ENCODE results near the gene PDX1. TPM values are rescaled to one million over a fixed set of nuclear protein-coding genes. Genes with fewer than 3 reads are reported as not detected.

Gene PDX1
- total RNA-seq, 2 donors from 2014 or later, result not detected

GRCh38 chr13:27970382-27971235 is 50.8 kb downstream of the PDX1 start:
- peaks cover 19 to 50% of the 10 kb centered on the region in 2 donors for H3K27me3 ChIP-seq
- TF ChIP-seq, protein P1, sequence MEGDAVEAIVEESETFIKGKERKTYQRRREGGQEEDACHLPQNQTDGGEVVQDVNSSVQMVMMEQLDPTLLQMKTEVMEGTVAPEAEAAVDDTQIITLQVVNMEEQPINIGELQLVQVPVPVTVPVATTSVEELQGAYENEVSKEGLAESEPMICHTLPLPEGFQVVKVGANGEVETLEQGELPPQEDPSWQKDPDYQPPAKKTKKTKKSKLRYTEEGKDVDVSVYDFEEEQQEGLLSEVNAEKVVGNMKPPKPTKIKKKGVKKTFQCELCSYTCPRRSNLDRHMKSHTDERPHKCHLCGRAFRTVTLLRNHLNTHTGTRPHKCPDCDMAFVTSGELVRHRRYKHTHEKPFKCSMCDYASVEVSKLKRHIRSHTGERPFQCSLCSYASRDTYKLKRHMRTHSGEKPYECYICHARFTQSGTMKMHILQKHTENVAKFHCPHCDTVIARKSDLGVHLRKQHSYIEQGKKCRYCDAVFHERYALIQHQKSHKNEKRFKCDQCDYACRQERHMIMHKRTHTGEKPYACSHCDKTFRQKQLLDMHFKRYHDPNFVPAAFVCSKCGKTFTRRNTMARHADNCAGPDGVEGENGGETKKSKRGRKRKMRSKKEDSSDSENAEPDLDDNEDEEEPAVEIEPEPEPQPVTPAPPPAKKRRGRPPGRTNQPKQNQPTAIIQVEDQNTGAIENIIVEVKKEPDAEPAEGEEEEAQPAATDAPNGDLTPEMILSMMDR (IDR thresholded peaks at IDR 0.05), result no peak

GRCh38 chr13:27971236-27971645 is 51.4 kb downstream of the PDX1 start:
- Histone ChIP-seq H3K36me3 (no peaks in the 10 kb centered on the region), H3K4me1 (peaks cover 0 to 41% of the 10 kb centered on the region in 2 donors), H3K4me3 (no peak overlapping the region), H3K27ac (no peak overlapping the region), H3K27me3 (peaks cover 19 to 53% of the 10 kb centered on the region in 2 donors), H3K9me3 (no peaks in the 10 kb centered on the region)
- TF ChIP-seq, protein P1 (IDR thresholded peaks at IDR 0.05), result no peak
- DNase-seq (ENCODE audit: low spot score), result no peak

More at GRCh38 chr13:27970382-27971235, 50.8 kb downstream of the PDX1 start:
- H3K36me3 ChIP-seq, result no peaks in the 10 kb centered on the region
- DNase-seq (ENCODE audit: low spot score), result no peak
- H3K4me3 ChIP-seq, result no peak overlapping the region
- H3K9me3 ChIP-seq, result no peaks in the 10 kb centered on the region
- H3K4me1 ChIP-seq, result peaks cover 0 to 41% of the 10 kb centered on the region in 2 donors
- H3K27ac ChIP-seq, result no peak overlapping the region

DNA sequence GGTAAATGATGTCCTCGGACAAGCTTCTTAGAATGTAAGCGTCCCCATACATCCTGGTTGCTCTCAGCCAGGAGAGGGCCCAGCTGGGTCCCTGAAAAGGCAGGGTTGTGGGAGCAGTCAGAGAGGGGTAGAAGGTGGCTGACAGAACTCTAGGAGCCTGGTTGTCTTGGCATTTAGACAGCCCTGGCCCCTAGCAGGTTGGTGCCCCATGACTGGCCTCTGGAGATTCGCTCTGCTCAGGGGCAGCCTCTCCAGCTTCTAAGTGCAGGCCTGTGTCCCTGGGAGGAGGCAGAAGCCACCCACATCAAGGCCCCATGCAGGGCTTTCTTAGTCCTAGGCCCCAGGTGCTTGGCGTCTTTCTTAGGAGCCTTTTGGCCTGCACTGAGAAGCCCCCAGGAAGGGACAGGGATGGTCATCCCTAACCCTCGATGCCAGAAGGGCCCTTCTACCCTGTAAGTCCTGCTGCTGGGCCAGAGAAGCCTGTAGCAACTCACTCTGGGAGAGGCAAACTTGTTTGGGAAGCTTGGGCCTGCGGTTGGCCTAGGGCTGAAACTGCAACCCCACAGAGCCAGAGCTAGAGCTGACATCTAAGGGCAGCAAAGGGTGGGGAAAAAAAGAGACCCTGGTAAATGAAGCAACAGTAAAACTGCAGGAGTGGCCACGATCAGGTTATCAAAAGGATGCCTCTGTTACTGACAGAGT is 52.1 kb downstream of the PDX1 start:
- no peak overlapping the region for H3K4me3 ChIP-seq
- DNase-seq (ENCODE audit: low spot score), result peak; percentile 34
- H3K27ac ChIP-seq, result no peak overlapping the region
- no peaks in the 10 kb centered on the region for H3K9me3 ChIP-seq
- peaks cover 19 to 46% of the 10 kb centered on the region in 2 donors for H3K27me3 ChIP-seq
- TF ChIP-seq, protein P1 (IDR thresholded peaks at IDR 0.05), result no peak
- H3K4me1 ChIP-seq, result peaks cover 0 to 34% of the 10 kb centered on the region in 2 donors
- no peaks in the 10 kb centered on the region for H3K36me3 ChIP-seq

- H3K36me3 ChIP-seq, result no peaks in the 10 kb centered on the region
- peaks cover 0 to 30% of the 10 kb centered on the region in 2 donors for H3K4me1 ChIP-seq
- no peaks in the 10 kb centered on the region for H3K9me3 ChIP-seq
- H3K27ac ChIP-seq, result no peak overlapping the region
- H3K27me3 ChIP-seq, result peaks cover 19 to 45% of the 10 kb centered on the region in 2 donors
- H3K4me3 ChIP-seq, result no peak overlapping the region
- TF ChIP-seq, protein P1 (IDR thresholded peaks at IDR 0.05), result no peak
- DNase-seq (ENCODE audit: low spot score), result no peak
Observed at GRCh38 chr13:27972478-27972820, 52.6 kb downstream of the PDX1 start.

DNA sequence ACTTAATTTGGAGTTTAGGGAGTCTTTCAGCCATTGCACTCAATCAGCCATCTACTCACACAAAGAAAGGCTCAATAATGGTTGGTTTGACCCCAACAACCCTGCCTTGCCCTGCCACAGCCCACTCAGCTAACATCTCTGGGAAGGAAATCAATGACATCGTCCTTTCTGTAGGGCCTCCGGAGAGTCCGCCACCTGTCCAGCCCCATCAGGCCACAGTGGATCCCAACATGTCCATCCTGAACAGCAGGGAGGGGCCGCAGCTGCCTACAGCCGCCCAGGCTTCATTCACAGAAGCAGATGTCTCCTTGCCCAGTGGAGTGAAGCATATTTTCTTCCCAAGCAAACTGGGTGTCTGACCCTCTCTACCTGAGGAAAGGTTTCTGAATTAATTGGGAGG is 53.5 kb downstream of the PDX1 start:
- TF ChIP-seq, protein P1 (IDR thresholded peaks at IDR 0.05), result no peak
- Histone ChIP-seq H3K4me1 (peaks cover 0 to 30% of the 10 kb centered on the region in 2 donors), H3K9me3 (no peaks in the 10 kb centered on the region), H3K4me3 (no peak overlapping the region), H3K27ac (no peak overlapping the region), H3K27me3 (peaks cover 19 to 46% of the 10 kb centered on the region in 2 donors), H3K36me3 (no peaks in the 10 kb centered on the region)
- DNase-seq (ENCODE audit: low spot score), result peak; percentile 28

Data from right atrium auricular region (tissue), 2 donors.